Thyroid gland (tissue), 4 donors: ENCODE results near the gene DNER. TPM values are rescaled to one million over a fixed set of nuclear protein-coding genes. Genes with fewer than 3 reads are reported as not detected.

Experiments used
- DNase-seq, 2 donors: peaks; one replicate each; pipeline ENCODE4 v3.0.0-alpha.2; 2019
- H3K27ac ChIP-seq, 3 donors: fragments of 200-600 bp; sonication (generic); 1 replicate in 2 of 3; 2 replicates in 1 of 3; pipeline ENCODE4 v1.5.1; 2016 to 2019; ENCODE audit warnings: mild to moderate bottlenecking in 1 of 3, moderate library complexity in 1 of 3
- H3K27me3 ChIP-seq: fragments of 200-600 bp; sonication (generic); one replicate; pipeline ENCODE4 v1.5.1; 2019
- H3K36me3 ChIP-seq, 2 donors: fragments of 200-600 bp; sonication (generic); one replicate each; pipeline ENCODE4 v1.5.1; 2016 to 2019
- H3K4me1 ChIP-seq, 2 donors: fragments of 200-600 bp; sonication (generic); one replicate each; pipeline ENCODE4 v1.5.1; 2017 to 2019
- H3K4me3 ChIP-seq, 3 donors: fragments of 200-600 bp; sonication (generic); replicated peaks in 1 of 3; 1 replicate in 2 of 3; 2 replicates in 1 of 3; pipeline ENCODE4 v1.5.1; 2016; ENCODE audit warnings: mild to moderate bottlenecking in 1 of 3
- H3K9me3 ChIP-seq: fragments of 200-600 bp; sonication (generic); one replicate; pipeline ENCODE4 v1.5.1; 2017
- POLR2A ChIP-seq, 2 donors: fragments of 450-650 bp; IDR thresholded peaks; one replicate each; pipeline ENCODE4 v1.6.1; 2017; ENCODE audit warnings: antibody characterized with exemption in 2 of 2, mild to moderate bottlenecking in 2 of 2, moderate library complexity in 1 of 2
- WGBS, 2 donors: methylation state at CpG; one replicate each; pipeline ENCODE4 v1.1.5; 2017; 5-methylcytosine and 5-hydroxymethylcytosine counted together
- intact Hi-C: fragments of 100-400 bp; cut with DNase I; formaldehyde crosslinking; loops from one replicate; pipeline ENCODE4 v1.15.1; 2023
- total RNA-seq, 4 donors: library from RNA; depleted of rRNA; stranded (reverse); fragments of >200 nt; gene quantifications; one replicate each; pipeline ENCODE4 v1.2.3, GENCODE V29; 2016
- TF ChIP-seq, protein P1 (sequence below), 6 experiments: fragments of 200-600 bp in 3 of 6; fragments of 450-650 bp in 3 of 6; sonication (generic) in 3 of 6; IDR thresholded peaks; one replicate each; pipeline ENCODE4 v1.5.1; 2016 to 2019; ENCODE audit warnings: antibody characterized with exemption in 6 of 6, mild to moderate bottlenecking in 2 of 6, inconsistent platforms in 1 of 6, moderate library complexity in 1 of 6

Gene DNER
- total RNA-seq, 4 donors from 2014 or later = 0.13 to 0.93 (median 0.42) TPM; not detected in 1

DNA sequence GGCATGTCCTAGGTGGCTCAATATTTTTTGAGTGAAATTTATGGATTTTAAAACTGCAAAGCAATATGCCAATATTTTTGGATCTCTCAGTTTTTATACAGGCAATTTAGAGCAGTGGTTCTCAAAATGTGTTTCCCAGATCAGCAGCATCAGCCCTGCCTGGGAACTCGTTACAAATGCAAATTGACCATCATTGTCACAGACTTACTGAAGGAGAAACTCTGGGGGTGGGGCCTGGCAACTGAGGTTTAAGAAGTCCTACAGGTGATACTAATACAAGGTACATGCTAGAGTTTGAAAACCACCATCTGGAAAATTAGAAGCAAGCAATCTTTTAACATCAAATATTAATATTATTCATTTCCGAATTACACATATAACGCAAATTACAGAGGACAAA lies 227.7 kb downstream of the DNER start:
- Histone ChIP-seq H3K4me1 (no peaks in the 10 kb centered on the region), H3K4me3 (no peak overlapping the region), H3K27ac (no peak overlapping the region), H3K9me3 (no peaks in the 10 kb centered on the region), H3K36me3 (no peaks in the 10 kb centered on the region), H3K27me3 (no peaks in the 10 kb centered on the region)
- TF ChIP-seq, protein P1, sequence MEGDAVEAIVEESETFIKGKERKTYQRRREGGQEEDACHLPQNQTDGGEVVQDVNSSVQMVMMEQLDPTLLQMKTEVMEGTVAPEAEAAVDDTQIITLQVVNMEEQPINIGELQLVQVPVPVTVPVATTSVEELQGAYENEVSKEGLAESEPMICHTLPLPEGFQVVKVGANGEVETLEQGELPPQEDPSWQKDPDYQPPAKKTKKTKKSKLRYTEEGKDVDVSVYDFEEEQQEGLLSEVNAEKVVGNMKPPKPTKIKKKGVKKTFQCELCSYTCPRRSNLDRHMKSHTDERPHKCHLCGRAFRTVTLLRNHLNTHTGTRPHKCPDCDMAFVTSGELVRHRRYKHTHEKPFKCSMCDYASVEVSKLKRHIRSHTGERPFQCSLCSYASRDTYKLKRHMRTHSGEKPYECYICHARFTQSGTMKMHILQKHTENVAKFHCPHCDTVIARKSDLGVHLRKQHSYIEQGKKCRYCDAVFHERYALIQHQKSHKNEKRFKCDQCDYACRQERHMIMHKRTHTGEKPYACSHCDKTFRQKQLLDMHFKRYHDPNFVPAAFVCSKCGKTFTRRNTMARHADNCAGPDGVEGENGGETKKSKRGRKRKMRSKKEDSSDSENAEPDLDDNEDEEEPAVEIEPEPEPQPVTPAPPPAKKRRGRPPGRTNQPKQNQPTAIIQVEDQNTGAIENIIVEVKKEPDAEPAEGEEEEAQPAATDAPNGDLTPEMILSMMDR (IDR thresholded peaks at IDR 0.05) = no peak
- no peak for TF ChIP-seq POLR2A (IDR thresholded peaks at IDR 0.05)
- 84 to 87% methylated on average over 3 of the region's 3 CpGs for WGBS, 2 donors
- intact Hi-C loops = no loop called here
- no peak for DNase-seq

DNA sequence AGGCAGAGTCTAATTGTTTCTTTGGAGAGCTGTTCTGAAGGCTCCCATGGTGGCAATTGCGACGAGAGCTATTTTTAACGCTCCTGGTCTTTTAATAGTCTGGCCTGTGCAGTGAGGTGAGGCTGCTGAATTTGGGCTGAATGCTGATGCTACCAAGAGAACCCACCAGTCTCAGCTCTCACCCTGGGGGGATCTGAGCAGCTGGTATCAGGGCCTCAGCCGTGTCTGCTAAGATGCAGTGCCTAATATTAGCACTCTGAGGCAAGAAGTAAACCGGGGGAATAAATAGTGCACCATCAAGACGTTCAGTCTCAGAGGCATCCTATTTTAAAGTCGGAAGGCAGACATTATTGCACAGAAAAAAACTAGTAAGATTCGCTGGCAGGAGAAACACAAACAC lies 228.5 kb downstream of the DNER start:
- Histone ChIP-seq H3K9me3 (no peaks in the 10 kb centered on the region), H3K27me3 (no peaks in the 10 kb centered on the region), H3K36me3 (no peaks in the 10 kb centered on the region), H3K4me1 (no peaks in the 10 kb centered on the region), H3K4me3 (no peak overlapping the region), H3K27ac (no peak overlapping the region)
- no peak for DNase-seq
- TF ChIP-seq POLR2A (IDR thresholded peaks at IDR 0.05) = no peak
- TF ChIP-seq, protein P1 (IDR thresholded peaks at IDR 0.05) = no peak
- intact Hi-C loops = no loop called here
- WGBS, 2 donors = 47 to 55% methylated on average over 8 of the region's 8 CpGs

DNA sequence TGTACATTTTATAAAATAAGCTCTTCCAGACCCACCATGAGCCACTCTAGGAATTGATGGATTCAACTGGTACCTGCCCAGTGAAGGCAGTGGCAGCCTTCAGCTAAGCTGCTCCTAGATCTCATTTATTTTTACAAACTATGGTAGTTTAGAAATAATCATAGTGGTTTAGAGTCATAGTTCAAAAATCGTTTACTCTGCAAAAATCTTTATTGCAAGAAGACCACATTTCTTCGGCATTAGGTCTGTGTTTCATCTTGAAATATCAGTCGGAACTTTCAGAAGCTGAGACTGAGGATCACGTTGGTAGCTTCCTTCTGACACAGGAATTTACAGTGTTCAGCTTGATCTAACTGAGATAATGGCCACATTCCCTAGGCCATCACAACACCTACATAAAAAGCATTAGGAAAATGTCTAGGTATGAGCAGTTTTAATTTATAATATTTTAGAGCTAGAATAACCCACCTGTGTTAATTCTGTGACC lies 237.0 kb downstream of the DNER start:
- H3K27ac ChIP-seq = no peak overlapping the region
- H3K4me3 ChIP-seq = no peak overlapping the region
- WGBS, 2 donors = 84 to 85% methylated on average over 4 of the region's 4 CpGs
- H3K4me1 ChIP-seq = no peaks in the 10 kb centered on the region
- H3K27me3 ChIP-seq = no peaks in the 10 kb centered on the region
- no peaks in the 10 kb centered on the region for H3K36me3 ChIP-seq
- TF ChIP-seq POLR2A (IDR thresholded peaks at IDR 0.05) = no peak
- TF ChIP-seq, protein P1 (IDR thresholded peaks at IDR 0.05) = no peak
- H3K9me3 ChIP-seq = no peaks in the 10 kb centered on the region
- intact Hi-C loops = no loop called here
- DNase-seq = no peak

DNA sequence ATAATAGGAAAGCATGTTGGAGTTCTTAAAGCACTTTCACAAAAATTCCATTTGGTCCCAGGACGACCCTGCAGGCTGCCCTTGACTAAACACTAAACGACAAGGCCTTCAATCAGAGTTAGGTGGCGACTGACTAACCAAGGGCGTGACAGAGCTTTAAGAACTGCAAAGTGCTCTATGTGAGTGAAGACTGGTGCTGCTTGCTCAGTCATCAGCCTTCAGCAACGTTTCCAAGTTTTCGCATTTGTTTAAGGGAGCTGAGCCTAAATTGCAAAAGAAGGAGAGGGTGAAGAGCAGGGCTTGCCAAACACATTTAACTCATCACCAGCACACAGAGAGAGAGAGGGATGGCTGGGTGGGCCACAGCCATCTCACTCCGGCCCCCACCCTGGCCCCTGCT lies 238.6 kb downstream of the DNER start:
- no peak overlapping the region for H3K4me3 ChIP-seq
- H3K36me3 ChIP-seq = no peaks in the 10 kb centered on the region
- TF ChIP-seq, protein P1 (IDR thresholded peaks at IDR 0.05) = no peak
- TF ChIP-seq POLR2A (IDR thresholded peaks at IDR 0.05) = no peak
- WGBS, 2 donors = 50 to 53% methylated on average over 7 of the region's 7 CpGs
- H3K4me1 ChIP-seq = no peaks in the 10 kb centered on the region
- no peak for DNase-seq
- H3K27me3 ChIP-seq = no peaks in the 10 kb centered on the region
- intact Hi-C loops = no loop called here
- H3K9me3 ChIP-seq = no peaks in the 10 kb centered on the region
- H3K27ac ChIP-seq = no peak overlapping the region

DNA sequence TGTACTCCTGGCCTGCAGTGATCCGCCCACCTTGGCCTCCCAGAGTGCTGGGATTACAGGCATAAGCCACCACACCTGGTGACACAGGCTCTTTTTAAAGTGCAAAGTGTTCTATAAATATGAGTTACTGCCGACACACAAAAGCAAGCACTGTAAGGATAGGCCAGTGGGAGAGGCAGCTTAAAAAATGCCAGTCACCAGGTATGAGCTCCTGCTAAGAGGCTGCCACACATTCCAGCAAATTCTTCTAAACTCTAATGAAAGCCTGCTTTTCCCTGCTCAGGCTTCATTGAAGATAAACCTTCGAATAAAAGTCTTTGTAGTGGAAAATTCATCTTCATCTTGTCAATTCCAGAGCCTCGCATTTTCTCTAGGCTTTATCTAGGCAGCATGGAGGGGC lies 240.2 kb downstream of the DNER start:
- Histone ChIP-seq H3K27me3 (no peaks in the 10 kb centered on the region), H3K4me1 (no peaks in the 10 kb centered on the region), H3K9me3 (no peaks in the 10 kb centered on the region), H3K4me3 (no peak overlapping the region), H3K27ac (no peak overlapping the region), H3K36me3 (no peaks in the 10 kb centered on the region)
- TF ChIP-seq, protein P1 (IDR thresholded peaks at IDR 0.05) = no peak
- TF ChIP-seq POLR2A (IDR thresholded peaks at IDR 0.05) = no peak
- no peak for DNase-seq
- intact Hi-C loops = no loop called here
- 82 to 86% methylated on average over 4 of the region's 4 CpGs for WGBS, 2 donors
